ENCODE measurements around the gene TCF21.
"Not testable (repeated sequence)": the region's sequence is repeated elsewhere in the genome, so short reads cannot be mapped to it uniquely, and the experiment has no call there.

Gene TCF21

DNA sequence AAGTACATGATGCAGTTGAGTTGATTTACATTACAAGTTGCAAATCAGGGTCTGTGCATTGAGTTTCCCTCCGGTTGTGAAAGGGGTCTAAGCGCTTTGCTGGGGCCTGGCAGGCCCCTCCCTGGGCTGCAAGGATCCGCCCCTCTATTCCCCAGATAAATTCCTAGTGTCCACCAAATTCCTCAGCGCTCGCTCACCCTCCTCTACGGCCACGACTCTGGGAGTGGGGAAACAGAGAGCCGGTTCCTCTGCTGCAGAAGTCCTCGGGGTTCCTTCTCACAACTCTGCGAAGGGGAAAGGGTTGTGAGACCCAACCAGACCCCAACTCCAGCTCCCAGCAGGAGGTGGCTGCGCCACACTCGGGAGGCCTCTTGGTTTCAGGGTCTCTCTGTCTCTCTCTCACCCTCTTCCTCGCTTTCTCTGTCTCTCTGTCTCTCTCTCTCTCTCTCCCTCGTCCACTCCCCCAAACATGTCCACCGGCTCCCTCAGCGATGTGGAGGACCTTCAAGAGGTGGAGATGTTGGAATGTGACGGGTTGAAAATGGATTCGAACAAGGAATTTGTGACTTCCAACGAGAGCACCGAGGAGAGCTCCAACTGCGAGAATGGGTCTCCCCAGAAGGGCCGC, at the start of gene TCF21:
TCF21 (plus strand) TSS at position 185 of the 628 bp plus-strand sequence; CDS start at position 470, 285 bp downstream.
- DNase-seq: no peak

GRCh38 chr6:133841176-133841575, 47.7 kb upstream of the TCF21 start:
- no peak for DNase-seq

DNA sequence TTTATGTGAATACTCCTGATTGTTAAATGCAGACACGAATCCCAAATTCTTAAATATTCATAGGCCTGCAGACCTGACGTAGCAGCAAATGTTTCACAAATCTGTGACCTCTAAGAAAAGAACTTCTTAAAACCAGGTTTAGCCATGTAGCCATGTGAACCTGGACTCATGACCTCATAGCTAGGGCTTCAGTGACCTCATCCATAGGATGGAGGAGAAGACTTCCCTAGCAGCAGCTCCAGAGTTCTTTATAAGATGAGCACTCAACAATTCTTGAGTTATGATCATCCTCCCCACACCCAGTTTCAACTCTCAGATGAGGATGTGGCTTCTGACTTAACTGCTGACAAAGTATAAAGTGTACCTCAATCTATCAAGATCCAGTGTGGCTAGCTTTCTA, 45.8 kb upstream of the TCF21 start:
- no peak for DNase-seq

GRCh38 chr6:133844709-133845108, 44.2 kb upstream of the TCF21 start:
- DNase-seq: no peak

- no peak for DNase-seq
Measured at GRCh38 chr6:133854041-133854363, 34.9 kb upstream of the TCF21 start.

DNA sequence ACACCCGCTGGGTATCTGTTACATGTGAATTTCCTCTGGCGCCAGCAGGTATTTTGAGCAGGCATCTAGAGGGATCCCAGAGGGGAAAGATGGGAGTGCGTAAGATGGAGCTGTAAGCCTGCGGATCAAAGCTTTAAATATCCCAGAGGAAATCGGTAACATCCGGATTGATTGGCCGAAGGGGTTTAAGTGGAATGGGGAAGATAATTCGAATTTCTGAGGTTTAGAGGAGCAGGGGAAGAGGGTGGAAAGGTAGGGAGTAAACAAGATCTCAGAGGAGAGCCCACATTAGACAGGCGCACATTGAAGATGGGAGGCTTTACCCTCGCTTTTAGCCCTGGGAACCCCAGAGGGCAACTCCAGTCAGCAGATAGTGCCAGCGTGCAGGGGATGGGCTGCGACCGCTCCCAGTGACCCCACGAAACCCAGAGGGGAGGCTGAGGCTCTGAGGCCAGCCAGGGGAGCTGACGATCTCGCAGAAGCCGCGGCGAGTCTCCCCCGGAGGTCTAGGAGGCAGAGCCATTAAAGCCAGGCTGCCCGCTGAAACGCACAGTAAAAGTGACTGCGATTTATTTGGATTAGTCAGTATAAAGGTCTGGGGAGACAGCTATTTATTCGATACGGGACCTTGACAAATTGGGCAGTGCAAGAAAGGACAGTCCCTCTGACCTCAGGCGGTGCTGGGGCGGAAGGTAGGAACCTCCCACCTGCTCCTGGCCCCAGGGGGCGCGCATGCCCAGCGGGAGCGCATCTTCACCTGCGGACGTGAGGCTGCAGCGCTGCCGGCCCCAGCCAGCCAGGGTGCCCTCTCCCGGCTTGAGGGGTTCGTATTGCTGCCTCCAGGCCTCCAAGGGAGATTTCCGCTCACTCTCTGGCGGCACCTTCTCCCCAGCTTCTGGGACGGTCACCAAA, 34.3 kb upstream of the TCF21 start:
- no peak for DNase-seq

DNA sequence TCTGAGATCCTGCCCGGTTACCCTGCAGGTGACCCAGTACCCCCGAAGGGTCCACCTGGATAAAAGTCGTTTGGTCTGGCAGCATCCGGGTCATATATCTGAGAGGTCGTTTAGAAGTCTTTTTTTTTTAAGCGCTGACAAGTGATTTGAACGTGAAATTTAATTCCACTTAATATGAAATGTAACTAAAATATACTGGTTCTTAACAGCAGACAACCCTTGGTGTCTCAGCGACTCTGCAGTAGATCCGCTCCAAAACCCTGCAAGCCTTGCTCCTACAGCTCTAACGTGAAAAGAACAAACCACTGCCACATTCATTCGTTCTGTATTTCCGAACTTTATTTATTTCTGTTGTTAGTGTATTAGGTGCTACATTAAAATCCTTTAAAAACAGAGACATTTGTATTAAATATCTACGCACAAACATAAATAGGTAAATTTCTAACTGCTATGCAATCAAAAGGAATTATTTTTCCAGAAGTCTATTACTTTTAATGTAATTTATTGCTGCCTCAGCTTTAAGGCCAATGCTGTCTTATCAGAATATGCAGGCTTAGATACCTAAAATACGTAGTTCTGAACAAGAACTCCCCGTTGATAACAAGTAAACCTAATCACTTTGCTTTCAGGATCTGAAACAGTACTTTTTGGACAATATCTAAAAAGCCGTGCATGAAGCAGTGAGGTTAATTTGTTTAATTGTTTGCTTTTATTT, 33.5 kb upstream of the TCF21 start:
- no peak for DNase-seq

- DNase-seq: no peak
Measured at GRCh38 chr6:133855991-133856370, 32.9 kb upstream of the TCF21 start.

GRCh38 chr6:133856911-133857310, 32.0 kb upstream of the TCF21 start:
- DNase-seq: no peak

- DNase-seq: no peak
Measured at GRCh38 chr6:133857696-133858095, 31.2 kb upstream of the TCF21 start.

GRCh38 chr6:133861337-133861736, 27.6 kb upstream of the TCF21 start:
- DNase-seq: not testable (repeated sequence)

DNA sequence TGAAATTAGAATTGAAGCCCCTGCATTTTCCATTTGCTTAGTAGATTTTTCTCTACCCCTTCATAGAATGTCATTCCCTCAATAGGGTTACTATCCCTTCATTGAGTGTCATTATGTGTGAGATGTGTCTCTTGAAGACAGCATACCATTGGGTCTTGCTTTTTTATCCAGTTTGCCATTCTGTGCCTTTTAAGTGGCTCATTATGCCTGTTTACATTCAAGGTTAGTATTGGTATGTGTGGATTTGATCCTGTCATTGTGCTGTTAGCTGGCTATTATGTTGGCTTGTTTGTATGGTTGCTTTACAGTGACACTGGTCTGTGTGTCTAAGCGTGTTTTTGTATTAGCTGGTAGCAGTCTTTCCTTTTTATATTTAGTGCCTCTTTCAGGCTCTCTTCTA, 25.7 kb upstream of the TCF21 start:
- no peak for DNase-seq

- no peak for DNase-seq
Measured at GRCh38 chr6:133865680-133866079, 23.2 kb upstream of the TCF21 start.

GRCh38 chr6:133871131-133871530, 17.8 kb upstream of the TCF21 start:
- DNase-seq: no peak

DNA sequence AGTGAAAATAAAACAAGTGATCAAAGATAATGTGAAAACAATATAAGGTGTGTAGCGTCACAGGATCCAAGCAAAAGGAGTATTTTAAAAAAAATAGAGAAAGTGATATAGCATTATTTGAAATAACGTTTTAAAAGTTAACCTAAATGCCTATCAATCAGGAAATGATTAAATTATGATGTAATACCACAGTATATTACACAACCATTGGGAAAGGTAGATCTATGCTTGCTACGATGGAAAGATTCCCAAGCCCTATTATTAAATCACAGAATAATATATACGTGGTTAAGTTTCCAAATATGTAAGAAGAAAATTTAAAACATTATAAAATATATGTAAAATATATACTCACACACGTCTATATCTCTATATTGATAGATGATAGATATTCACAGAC, 15.4 kb upstream of the TCF21 start:
- no peak for DNase-seq

DNA sequence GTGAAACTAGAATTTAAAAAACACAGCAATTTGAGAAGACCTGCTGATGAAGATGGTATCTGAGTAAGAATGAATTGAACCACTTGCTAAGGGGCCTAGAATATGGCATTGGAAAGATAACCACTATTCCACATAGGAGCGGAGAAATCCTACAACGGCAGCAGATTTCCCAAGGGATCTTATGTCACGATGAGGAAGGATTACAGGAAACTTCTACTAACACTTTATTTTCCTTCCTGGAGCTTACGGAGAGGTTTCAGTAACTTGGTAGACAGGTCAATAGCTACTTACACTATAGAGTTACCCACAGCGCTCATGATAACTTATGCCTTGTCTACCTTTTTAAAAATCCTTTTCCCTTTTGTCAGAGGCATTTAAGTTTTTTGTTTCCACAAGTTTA, 11.8 kb upstream of the TCF21 start:
- no peak for DNase-seq

GRCh38 chr6:133880006-133880405, 8.9 kb upstream of the TCF21 start:
- no peak for DNase-seq

DNA sequence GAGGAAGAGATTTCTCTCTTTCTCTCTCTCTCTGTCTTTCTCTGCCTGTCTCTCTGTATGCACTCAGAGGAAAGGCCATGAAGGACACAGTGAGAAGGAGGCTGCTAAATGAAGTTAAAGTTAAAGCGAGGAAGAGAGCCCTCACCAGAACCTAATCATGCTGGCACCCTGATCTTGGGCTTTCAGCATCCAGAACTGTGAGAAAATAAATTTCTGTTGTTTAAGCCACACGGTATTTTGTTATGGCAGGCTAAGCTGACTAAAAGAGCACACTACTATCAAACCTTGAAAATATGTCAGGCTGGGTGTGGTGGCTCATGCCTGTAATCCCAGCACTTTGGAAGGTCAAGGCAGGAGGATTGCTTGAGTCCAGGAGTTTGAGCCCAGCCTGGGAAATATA, 8.0 kb upstream of the TCF21 start:
- DNase-seq: no peak

DNA sequence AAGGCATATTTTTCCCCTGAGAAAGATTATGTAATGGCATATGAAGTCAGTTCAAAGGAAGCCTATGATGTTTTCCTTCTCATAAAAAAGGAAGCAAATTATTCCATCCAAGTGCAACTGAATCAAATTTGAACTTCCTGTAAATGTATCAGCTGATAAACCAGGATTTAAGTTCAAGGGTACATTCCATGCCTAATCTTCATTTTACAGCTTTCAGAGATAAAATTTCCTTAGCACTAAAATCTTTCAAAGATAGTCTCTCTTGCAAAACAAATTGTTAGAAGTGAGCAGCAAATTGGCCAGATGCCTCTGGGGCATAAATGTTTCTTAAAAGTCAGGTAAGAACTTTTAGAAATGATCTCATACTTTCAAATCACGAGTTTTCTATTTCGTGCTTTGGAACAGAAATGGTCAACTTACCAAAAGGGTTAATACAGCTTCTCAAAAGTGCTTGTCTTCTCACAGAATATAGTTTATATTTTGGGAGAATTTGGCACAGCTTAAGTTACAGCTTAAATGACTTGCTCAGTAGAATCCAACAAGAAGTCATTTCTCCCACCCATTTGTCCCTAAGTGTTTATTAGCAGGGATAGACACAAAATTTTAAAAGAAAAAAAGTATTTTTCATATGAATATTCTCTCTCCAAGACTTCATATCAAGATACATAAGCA, 2.7 kb upstream of the TCF21 start:
- no peak for DNase-seq

- DNase-seq: no peak
Measured at GRCh38 chr6:133887156-133887879, 1.6 kb upstream of the TCF21 start.

- no peak for DNase-seq
Measured at GRCh38 chr6:133887880-133888230, 1.1 kb upstream of the TCF21 start.

DNA sequence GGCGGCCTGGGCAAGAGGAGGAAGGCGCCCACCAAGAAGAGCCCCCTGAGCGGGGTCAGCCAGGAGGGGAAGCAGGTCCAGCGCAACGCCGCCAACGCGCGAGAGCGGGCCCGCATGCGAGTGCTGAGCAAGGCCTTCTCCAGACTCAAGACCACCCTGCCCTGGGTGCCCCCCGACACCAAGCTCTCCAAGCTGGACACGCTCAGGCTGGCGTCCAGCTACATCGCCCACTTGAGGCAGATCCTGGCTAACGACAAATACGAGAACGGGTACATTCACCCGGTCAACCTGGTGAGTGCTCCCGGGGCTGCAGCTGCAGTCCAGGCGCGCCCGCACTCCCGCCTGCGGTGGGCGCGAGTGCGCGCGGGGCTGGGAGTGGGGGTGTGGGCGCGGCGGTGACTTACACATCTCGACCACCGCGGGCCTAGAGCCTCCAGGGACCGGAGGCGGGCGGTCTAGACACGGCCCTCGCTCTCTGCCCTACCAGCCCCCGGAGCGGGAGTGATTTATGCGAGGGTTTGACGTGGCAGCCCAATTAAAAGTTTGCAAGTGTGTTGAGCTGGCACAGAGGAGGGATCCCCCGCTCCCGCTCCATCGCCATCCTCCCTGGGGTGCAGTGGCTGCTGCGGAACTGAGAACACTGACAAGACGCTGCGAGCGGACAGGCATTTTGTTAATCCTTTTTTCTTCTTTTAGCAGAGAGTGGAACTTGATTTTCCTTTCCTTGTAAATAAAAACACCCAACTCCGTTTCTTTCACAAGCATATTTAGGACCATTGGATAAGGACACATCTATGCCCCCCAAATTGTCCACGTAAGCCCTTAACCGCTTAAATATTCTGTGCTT, 867 bp downstream of the TCF21 start:
- DNase-seq: no peak
